ENCODE data around the gene PLCB1.
"Not testable (repeated sequence)": the region's sequence is repeated elsewhere in the genome, so short reads cannot be mapped to it uniquely, and the experiment has no call there.

The PLCB1 gene

GRCh38 chr20:8834294-8834693 lies 702.2 kb downstream of the PLCB1 start:
- DNase-seq (ENCODE audit: low read depth, low spot score), result not testable (repeated sequence)

- DNase-seq (ENCODE audit: low read depth, low spot score), result no peak
These were observed 702.8 kb downstream of the PLCB1 start for GRCh38 chr20:8834851-8835250.

GRCh38 chr20:8837396-8837795 lies 705.3 kb downstream of the PLCB1 start:
- DNase-seq (ENCODE audit: low read depth, low spot score), result no peak

- no peak for DNase-seq (ENCODE audit: low read depth, low spot score)
These were observed 710.5 kb downstream of the PLCB1 start for GRCh38 chr20:8842525-8842924.

- DNase-seq (ENCODE audit: low read depth, low spot score), result no peak
These were observed 712.1 kb downstream of the PLCB1 start for GRCh38 chr20:8844179-8844578.

GRCh38 chr20:8849990-8850389 lies 717.9 kb downstream of the PLCB1 start:
- no peak for DNase-seq (ENCODE audit: low read depth, low spot score)

GRCh38 chr20:8851446-8851845 lies 719.4 kb downstream of the PLCB1 start:
- DNase-seq (ENCODE audit: low read depth, low spot score), result no peak

- not testable (repeated sequence) for DNase-seq (ENCODE audit: low read depth, low spot score)
These were observed 719.9 kb downstream of the PLCB1 start for GRCh38 chr20:8851919-8852318.

GRCh38 chr20:8853211-8853610 lies 721.1 kb downstream of the PLCB1 start:
- DNase-seq (ENCODE audit: low read depth, low spot score), result not testable (repeated sequence)

- DNase-seq (ENCODE audit: low read depth, low spot score), result no peak
These were observed 721.8 kb downstream of the PLCB1 start for GRCh38 chr20:8853805-8854338.

- DNase-seq (ENCODE audit: low read depth, low spot score), result no peak
These were observed 722.5 kb downstream of the PLCB1 start for GRCh38 chr20:8854571-8854970.

GRCh38 chr20:8855315-8855714 lies 723.2 kb downstream of the PLCB1 start:
- DNase-seq (ENCODE audit: low read depth, low spot score), result no peak

- no peak for DNase-seq (ENCODE audit: low read depth, low spot score)
These were observed 724.6 kb downstream of the PLCB1 start for GRCh38 chr20:8856668-8857067.

- DNase-seq (ENCODE audit: low read depth, low spot score), result no peak
These were observed 726.2 kb downstream of the PLCB1 start for GRCh38 chr20:8858181-8858787.

- DNase-seq (ENCODE audit: low read depth, low spot score), result no peak
These were observed 728.0 kb downstream of the PLCB1 start for GRCh38 chr20:8860011-8860495.

- DNase-seq (ENCODE audit: low read depth, low spot score), result no peak
These were observed 730.0 kb downstream of the PLCB1 start for GRCh38 chr20:8862092-8862491.

- DNase-seq (ENCODE audit: low read depth, low spot score), result no peak
These were observed 733.6 kb downstream of the PLCB1 start for GRCh38 chr20:8865636-8866035.

- no peak for DNase-seq (ENCODE audit: low read depth, low spot score)
These were observed 735.1 kb downstream of the PLCB1 start for GRCh38 chr20:8867038-8867740.

GRCh38 chr20:8870652-8871051 lies 738.6 kb downstream of the PLCB1 start:
- no peak for DNase-seq (ENCODE audit: low read depth, low spot score)

- no peak for DNase-seq (ENCODE audit: low read depth, low spot score)
These were observed 742.4 kb downstream of the PLCB1 start for GRCh38 chr20:8874437-8874836.

- DNase-seq (ENCODE audit: low read depth, low spot score), result no peak
These were observed 743.5 kb downstream of the PLCB1 start for GRCh38 chr20:8875586-8875985.

- DNase-seq (ENCODE audit: low read depth, low spot score), result no peak
These were observed 744.3 kb downstream of the PLCB1 start for GRCh38 chr20:8876366-8876765.

GRCh38 chr20:8877294-8877693 lies 745.2 kb downstream of the PLCB1 start:
- no peak for DNase-seq (ENCODE audit: low read depth, low spot score)

Data from activated CD4-positive, CD25-positive, alpha-beta regulatory T cell treated with anti-CD3 and anti-CD28 coated beads, Interleukin-2, amount 50 U/mL, for 16 hours (primary cell).